HL-60/S4 treated with retinoic acid at 250 ng/mL for 4 days and 3 days (cell line): Measurements from ENCODE around the gene TMEM150A.
"Not testable (repeated sequence)": the region's sequence is repeated elsewhere in the genome, so short reads cannot be mapped to it uniquely, and the experiment has no call there.

Source experiments
- in situ Hi-C: fragments of 300-500 bp; cut with MboI; formaldehyde crosslinking; loops from 2 replicates; pipeline ENCODE4 v1.7.0; 2022; ENCODE audit warnings: low sequenced_read_pairs

TMEM150A gene, protein sequence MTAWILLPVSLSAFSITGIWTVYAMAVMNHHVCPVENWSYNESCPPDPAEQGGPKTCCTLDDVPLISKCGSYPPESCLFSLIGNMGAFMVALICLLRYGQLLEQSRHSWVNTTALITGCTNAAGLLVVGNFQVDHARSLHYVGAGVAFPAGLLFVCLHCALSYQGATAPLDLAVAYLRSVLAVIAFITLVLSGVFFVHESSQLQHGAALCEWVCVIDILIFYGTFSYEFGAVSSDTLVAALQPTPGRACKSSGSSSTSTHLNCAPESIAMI

DNA sequence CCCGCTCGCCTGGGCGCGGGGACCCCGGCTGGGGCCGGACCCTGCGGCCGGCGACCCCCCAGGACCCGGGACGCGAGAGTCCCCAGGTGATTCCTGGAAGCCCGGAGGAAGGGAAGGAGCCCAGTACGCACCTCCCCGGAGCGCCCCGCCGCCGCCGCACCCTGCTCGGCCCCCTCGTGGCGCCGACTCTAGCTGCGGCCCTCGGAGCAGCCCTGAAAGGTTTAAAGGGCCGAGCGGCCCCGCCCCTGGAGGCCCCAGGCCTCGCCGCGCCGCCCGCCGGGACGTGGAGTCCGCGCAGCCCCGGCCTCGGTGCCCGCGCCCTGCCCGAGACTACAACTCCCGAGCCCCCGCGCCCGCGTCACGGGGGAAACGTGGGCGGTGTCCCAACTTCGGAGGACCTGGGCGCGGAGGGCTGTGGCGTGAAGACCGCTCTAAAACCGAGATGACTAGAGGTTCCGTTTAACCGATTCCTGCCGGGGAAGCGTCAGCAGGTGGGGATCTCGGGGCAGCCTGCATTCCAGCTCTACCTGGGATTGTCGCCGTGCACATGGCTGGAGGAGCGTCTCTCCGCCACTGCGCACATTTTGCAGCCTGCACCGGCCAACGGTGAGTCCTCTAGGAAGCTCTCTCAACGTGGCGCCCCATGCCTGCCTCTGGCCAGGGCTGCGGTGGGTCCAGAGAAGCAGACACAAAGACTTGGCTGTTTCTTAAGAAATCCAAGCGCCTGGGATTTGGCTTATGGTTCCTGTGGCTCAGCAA, at the start of gene TMEM150A:
TMEM150A (minus strand) TSS at position 223 of the 759 bp plus-strand sequence. CDS start 750 bp downstream, outside the sequence.
- in situ Hi-C loops = no loop called here

DNA sequence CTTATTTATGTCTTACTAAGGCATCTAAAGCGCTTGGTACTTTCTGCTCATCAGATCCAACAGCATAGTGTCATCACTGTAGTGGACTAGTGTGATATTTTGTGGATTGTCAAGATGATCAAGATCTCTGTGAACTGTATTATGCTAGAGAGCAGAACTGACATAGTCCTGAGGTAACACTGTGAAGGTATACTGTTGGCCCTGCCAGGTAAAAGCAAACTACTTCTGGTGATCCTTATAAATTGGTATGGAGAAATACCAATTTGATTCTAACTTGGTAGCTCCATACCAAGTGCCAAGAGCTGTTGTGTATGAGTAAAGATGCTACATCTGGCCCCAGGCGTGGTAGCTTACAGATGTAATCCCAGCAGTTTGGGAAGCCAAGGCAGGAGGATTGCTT, 49.6 kb upstream of the TMEM150A start:
- in situ Hi-C loops = no loop called here

DNA sequence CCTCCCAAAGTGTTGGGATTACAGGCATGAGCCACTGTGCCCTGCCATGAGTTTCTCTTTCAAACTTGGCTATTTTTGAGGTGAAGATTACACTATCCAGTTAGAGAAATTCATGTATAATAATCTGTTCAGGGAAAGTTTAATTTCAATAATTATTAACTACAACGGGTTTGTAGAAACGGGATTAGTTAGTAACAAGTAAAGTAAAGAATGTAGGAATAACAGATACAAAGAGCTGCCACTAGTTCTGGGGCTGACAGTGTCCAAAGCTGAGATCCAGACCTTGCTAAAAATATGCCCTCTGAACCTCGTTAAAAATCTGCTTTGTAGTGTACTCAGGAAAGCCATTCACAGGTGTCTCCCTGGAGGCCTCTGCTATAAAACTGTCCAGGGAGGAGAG, 48.6 kb upstream of the TMEM150A start:
- in situ Hi-C loops = no loop called here

DNA sequence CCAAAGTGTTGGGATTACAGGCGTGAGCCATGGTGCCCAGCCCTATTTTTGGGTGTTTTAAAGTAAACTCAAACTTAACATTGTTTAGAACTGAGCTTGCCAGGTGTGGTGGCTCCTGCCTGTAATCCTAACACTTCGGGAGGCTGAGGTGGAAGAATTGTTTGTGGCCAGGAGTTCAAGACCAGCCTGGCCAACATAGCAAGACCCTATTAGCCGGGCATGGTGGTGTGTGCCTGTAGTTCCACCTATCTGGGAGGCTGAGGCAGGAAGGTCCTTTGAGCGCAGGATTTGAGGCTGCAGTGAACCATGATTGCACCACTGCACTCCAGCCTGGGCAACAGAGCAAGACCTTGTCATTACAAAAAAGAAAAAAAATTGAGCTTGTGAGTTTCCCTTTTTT, 48.0 kb upstream of the TMEM150A start:
- in situ Hi-C loops = no loop called here

DNA sequence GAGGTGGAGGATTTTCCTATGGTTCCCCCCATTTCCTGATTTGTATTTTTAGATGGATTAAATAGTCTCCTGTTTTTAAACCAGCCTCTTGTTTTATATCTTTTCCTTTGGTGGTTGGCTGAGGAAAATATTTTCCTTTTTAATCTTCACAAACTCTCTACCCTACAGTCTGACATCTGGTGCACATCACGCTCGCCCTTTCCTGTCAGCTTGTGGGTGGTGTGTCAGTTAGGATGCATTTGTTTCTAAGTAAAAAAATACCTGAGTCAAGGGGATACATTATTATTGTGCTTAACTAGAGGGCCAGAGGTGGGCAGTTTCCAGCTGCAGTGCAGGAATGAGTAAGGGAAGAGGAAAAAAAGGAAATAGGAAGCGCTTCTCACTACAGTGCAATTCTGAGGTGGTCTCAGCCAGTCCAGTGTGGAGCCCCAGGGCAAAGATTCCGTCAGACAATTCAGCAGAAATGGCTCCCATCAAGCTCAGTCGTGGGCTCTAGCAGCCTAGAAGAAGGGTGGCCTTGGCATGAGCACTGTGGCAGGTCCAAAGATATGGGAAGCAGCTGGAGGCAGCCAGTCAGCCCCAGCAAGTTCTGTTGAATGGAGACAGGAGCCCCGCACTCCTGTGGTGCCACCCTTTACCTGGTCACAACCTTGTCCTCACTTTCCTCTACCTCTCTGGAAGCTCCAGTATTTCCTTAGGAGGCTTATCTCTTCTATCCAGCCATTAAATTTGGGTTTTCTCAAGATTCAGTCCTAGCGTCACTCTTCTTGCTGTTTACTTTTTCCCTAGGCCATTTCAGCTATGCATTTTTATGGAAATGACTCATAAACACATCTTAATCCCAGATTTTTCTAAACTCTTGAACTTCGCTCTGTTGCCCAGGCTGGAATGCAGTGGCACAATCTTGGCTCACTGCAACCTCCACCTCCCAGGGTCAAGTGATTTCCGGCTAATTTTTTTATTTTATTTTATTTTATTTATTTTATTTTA, 47.0 kb upstream of the TMEM150A start:
- in situ Hi-C loops = no loop called here

DNA sequence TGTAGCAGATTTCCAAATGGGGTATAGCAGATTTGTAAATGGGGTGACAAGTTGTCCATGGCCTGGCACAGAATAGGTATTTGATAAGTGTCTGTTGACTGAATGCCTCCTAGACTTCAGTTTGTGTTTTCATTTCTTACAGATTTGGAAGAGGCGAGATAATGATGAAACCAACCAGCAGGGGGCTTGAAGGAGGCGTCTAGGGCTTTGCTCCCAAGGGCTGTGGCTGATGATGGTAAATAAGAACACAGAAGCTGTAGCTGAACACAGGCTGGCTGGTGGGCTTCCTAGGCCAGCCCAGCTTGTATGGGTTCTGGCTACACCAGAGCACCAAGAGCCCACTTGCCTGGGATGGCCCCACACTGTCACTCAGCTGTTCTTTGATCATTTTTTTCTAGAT, 46.1 kb upstream of the TMEM150A start:
- in situ Hi-C loops = no loop called here

DNA sequence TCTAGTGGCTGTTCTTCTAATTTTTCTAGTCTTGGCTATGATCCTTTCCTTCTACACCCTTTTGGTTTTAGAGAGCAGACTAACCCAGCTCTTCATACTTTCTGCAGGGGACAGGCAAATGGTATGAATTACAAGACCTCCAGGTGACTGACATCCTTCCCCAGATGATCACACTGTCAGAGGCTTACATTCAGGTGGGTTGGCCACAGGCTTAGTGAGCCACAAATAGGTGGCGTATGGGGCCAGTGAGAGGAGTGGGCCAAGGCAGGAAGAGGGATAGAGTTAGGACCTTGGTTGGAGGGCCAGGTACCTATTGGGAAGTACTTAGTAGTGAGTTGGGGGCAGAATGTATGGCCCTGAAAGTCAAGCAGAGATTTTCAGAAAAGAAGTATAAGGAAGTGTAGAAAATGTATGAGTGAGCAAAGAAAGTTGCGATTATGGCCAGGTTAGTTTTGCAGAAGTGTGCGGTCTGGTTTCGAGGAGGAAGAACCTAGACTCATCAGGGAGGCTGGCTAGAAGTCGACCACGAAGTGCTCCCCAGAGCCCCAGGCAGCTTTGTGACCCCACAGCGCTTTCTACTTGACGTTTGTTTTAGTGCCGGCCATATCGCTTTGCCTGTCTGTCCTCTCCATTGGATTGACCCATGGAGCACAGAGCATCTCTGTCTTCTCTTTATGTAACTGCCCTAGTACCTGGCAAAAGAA, 45.5 kb upstream of the TMEM150A start:
- in situ Hi-C loops = no loop called here

DNA sequence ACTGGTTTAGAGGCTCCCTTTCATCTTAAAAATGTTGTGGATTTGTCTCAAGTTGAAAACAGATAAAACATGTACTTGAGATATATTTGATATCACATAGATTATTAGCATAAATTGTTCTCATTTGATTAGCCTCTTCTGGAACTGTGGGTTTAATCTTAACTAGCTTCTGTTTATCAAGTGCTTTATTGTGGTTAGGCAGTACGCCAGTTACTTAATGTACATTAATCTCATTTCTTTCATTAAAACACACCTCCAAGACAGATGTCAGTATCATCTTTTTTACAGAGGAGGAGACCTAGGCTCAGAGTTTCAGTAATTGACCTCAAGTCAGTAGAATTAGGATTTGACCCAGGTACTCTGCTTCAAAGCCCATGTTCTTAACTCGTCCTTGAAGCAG, 43.7 kb upstream of the TMEM150A start:
- in situ Hi-C loops = no loop called here

DNA sequence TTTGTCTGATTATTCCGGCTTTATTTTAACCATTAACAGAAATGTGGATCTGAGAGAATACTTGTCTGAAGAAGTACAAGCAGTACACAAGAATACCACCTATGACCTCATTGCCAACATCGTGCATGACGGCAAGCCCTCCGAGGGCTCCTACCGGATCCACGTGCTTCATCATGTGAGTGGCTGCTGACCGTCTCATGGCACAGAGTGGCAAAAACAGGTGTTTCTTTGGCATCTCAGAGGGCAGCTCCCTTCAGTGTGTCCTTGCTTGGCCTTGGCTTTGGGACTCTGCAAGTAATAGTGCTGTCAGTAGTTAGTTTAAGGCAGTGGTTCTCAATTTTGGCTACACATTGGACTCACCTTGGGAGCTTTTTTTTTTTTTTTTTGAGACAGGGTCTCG, 42.4 kb upstream of the TMEM150A start:
- in situ Hi-C loops = no loop called here

DNA sequence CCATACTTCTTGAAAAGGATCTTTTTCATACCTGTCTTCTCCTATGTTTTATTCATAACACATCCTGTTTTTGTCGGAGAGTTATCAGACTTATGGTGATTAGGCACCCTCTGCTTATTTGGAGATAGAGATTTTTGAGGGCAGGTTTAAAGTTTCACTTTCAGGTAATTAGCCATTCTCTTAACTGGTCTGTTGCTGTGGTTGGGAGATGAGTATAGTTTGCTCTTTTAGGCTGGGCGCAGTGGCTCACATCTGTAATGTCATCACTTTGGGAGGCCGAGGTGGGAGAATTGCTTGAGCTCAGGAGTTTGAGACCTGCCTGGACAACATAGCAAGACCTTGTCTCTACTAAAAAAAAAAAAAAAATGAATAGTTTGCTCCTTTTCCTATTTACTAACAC, 40.2 kb upstream of the TMEM150A start:
- in situ Hi-C loops = no loop called here

DNA sequence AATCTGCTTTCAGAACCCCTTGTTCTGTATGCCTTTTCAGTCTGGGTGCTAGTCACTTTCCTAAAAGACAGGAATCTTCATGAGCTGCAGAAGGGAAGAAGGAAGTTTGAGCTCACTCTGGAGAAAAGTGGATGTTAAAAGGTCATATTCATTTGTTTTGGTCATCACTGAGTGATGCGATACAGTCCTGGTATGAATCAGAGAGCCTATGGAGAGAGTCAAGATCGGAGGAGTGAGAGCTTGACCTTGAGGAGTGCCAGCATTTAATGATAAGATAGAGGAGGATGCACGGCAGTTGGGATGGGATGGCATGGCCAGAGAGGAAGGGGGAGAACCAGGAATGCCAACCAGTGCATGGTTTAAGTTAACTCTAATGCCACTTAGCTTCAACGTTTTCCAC, 33.1 kb upstream of the TMEM150A start:
- in situ Hi-C loops = loop anchor here (10.0 kb wide), 1 partner anchor 179 kb away; no protein-coding TSS in a partner anchor

DNA sequence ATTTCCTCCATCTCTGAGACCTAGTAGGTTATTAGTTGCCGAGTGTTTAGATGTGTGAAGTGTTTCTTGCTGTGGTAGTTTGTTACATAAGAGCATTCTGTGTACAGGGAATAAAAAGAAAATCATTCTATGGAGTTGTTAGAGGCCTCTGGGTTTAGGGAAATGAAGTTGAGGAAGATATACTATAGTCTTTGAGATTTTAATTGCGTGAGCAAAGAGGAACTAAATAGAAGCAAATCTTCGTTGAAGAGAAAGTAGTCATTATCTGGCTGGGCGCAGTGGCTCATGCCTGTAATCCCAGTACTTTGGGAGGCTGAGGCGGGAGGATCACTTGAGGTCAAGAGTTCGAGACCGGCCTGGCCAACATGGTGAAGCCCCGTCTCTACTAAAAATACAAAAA, 32.5 kb upstream of the TMEM150A start:
- in situ Hi-C loops = loop anchor here (10.0 kb wide), 1 partner anchor 180 kb away; no protein-coding TSS in a partner anchor

DNA sequence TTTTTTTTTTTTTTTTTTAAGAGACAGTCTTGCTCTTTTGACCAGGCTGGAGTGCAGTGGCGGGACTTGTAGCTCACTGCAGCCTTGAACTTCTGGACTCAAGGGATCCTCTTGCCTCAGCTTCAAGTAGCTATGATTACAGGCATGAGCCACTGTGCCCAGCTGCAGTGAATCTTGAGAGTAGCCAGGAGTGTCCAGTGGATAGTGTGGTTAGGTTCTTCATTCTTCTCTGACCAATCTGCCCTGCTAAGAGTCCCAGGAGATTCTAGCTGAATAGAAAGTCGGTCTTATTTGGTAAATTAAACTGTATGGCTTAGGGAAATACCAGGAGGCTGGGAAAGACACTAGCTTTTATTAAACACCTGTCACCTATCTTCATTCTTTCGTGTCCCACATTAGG, 28.8 kb upstream of the TMEM150A start:
- in situ Hi-C loops = loop anchor here (10.0 kb wide), 1 partner anchor 183 kb away; no protein-coding TSS in a partner anchor

DNA sequence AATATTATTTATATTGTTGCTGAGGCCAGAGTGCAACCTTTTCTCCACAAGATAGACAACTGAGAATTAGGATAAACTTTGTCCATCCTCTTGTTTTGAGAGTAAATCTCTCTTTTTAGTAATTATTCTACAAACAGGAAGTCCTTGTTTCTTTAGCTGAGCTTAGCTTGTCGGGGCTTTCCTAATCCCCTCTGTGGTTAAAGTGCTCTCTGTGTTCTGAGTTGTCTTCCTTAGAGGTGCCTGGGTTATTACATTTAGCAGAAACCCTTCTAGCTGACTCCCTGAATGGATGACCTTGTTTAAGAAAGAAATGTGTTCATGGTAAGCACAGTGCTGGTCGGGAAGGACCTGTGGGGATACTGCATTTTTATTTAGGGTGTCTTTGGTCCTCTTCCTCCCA, 26.2 kb upstream of the TMEM150A start:
- in situ Hi-C loops = no loop called here

DNA sequence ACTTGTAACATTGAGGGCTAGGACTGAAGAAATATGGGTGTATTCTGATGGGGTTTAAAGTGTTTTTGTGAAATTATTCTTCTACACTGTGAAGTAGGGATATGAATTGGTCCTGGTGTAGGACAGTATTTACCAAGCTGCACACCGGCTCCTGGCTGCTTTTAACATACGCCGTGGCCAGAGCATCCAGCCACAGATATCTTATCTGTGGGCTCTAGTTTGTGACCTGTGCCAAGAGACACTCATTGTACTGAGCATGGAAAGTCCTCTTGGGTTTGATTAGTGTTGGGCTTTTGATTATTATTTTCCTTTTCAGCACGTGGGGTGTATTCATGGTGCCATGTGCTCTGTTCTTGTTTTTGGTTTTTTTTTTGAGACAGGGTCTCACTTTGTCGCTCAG, 21.5 kb upstream of the TMEM150A start:
- in situ Hi-C loops = no loop called here

DNA sequence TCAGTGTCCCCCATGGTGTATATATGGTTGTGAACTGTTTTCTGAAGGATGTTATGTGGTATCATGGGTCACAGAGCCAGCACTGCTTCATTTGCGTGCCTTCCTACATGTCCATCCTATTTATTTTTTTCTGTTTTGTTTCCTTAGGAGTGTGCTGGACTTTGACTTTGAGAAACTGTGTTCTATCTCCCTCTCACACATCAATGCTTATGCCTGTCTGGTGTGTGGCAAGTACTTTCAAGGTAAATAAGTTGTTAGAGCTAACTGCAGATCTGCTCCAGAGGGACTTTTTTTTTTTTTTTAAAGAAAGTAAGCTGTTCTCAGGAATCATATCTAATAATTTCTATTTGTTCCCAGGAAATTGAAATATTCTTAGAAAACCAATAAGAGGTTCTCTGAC, 18.8 kb upstream of the TMEM150A start:
- in situ Hi-C loops = no loop called here

DNA sequence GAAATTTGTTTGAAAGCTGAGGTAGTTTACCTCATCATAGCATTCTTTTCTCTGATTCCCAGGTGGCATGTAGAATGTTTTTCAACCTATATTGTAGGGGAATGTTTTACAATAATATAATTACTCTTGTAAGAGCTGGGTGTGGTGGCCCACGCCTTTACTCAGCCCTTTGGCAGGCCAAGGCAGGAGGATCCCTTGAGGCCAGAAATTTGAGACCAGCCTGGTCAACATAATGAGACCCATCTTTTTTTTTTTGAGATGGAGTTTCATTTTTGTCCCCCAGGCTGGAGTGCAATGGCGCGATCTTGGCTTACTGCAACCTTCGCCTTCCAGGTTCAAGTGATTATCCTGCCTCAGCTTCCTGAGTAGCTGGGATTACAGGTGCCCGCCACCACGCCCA, 17.1 kb upstream of the TMEM150A start:
- in situ Hi-C loops = no loop called here

DNA sequence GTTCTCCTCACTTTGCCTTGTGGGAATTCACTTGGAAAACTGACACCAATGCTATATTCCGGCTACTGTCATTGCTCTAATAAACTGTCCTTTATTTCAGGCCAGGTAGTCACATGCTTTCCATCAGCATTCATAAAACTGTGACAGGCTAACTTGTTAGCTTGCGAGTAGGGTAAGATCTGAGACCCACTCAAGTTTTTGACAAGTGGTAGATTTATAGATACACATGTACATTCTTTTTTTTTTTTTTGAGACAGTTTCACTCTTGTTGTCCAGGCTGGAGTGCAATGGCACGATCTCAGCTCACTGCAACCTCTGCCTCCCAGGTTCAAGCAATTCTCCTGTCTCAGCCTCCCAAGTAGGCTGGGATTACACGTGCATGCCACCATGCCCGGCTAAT, 15.2 kb upstream of the TMEM150A start:
- in situ Hi-C loops = not testable (repeated sequence)

DNA sequence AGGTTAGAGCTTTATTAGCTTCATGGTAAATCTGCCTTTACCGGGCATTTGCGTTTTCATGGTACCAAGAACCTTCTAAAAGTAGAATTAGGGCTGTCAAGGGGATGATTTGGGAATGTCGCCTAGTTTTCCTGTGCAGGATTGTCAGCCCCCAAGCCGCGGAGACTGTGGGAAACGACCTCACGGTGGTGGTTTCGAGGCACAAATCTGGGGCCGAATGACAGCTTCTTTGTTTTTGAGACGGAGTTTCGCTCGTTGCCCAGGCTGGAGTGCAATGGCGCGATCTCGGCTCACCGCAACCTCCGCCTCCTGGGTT, 12.9 kb upstream of the TMEM150A start:
- in situ Hi-C loops = no loop called here

DNA sequence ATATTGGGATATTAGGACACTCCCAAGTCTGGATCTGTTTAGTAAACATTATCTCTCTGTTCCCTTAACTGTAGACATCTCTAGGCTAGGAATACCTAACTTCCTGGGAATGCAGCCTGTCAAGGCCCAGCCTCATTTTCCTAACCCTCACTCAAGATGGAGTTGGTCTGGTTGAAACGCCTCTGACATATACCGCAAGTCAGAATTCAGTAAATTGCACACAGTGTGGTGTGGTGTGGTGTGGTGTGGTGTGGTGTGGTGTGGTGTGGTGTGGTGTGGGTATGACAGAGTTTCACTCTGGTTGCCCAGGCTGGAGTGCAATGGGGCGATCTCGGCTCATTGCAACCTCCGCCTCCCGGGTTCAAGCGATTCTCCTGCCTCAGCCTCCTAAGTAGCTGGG, 12.3 kb upstream of the TMEM150A start:
- in situ Hi-C loops = not testable (repeated sequence)
